ENCODE results near the gene PHACTR4. TPM values are rescaled to one million over a fixed set of nuclear protein-coding genes. Genes with fewer than 3 reads are reported as not detected.
"Not testable (repeated sequence)": the region's sequence is repeated elsewhere in the genome, so short reads cannot be mapped to it uniquely, and the experiment has no call there.

PHACTR4 gene
- total and polyA plus RNA-seq, 9 of the 15 experiments (the other 6 are each of a cell fraction or from before 2014, with no cell fraction given) = 6.4 to 43.6 (median 14.2) TPM

DNA sequence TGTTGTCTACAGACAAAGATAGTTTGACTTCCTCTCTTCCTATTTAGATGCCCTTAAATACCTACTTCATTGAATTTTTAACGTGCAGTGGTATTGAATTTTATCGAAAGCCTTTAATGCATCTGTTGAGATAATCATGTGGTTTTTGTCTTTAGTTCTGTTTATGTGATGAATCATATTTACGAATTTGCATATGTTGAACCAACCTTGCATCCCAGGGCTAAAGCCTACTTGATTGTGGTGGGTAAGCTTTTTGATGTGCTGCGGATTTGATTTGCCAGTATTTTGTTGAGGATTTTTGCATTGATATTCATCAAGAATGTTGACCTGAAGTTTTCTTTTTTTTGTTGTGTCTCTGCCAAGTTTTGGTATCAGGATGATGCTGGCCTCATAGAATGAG lies 14.2 kb downstream of the PHACTR4 start:
- H3K4me2 ChIP-seq (ENCODE audit: insufficient read depth, low read length); H3K36me3 ChIP-seq (ENCODE audit: control insufficient read depth, insufficient read depth, low read length); H3K27me3 ChIP-seq (ENCODE audit: control insufficient read depth in 2 of 2, insufficient read depth in 2 of 2, low read length in 2 of 2); H3K9me1 ChIP-seq (ENCODE audit: control insufficient read depth, insufficient read depth, low read length); H3K9ac ChIP-seq (ENCODE audit: insufficient read depth in 1 of 2, low read depth in 2 of 2, low read length in 2 of 2); CTCF ChIA-PET (ENCODE audit: low intra/inter-chr PET ratio); H3K4me3 ChIP-seq; in situ Hi-C loops (cut with MboI); H4K20me1 ChIP-seq (replicated peaks; ENCODE audit: control insufficient read depth, insufficient read depth, low read length); intact Hi-C loops (cut with micrococcal nuclease); ATAC-seq; H3K9me3 ChIP-seq (replicated peaks; ENCODE audit: control insufficient read depth, insufficient read depth, low read depth, low read length); H2AFZ ChIP-seq (ENCODE audit: low read depth, low read length); FAIRE-seq; H3K27ac ChIP-seq (ENCODE audit: extremely low read depth, low read depth, low read length); DNase-seq (ENCODE audit: extremely low read depth in 1 of 4, low spot score in 3 of 4); BruUV-seq (replicated peaks); H3K4me1 ChIP-seq (replicated peaks in 1 of 2; ENCODE audit: control insufficient read depth in 2 of 2, insufficient read depth in 2 of 2, low read length in 2 of 2): not testable (repeated sequence)
- POLR2A ChIA-PET = interaction anchor here (0.8 to 2.8 kb wide), 5 partner anchors 8 to 117 kb away, joined by 3 to 8 read pairs (median 6); no protein-coding TSS in a partner anchor
- 75% methylated on average over 4 of the region's 4 CpGs for WGBS (ENCODE audit: insufficient coverage, low coverage, missing lambda C conversion rate)
- TF ChIP-seq FOSL1 (tag; conservative IDR thresholded peaks at IDR 0.05) = 0 out of 2 replicates have a peak, but pooled peaks have one; percentile 23
- TF ChIP-seq ZNF324 (CRISPR knock-in tag; IDR thresholded peaks at IDR 0.05) = peak; percentile 97
- TF ChIP-seq TRIM24 (IDR thresholded peaks at IDR 0.05) = peak in 1 of 2 experiments; percentile 62; a peak in 2 of 4 replicates
- peaks cover 81% of the 10 kb centered on the region for H3K79me2 ChIP-seq (ENCODE audit: control insufficient read depth, insufficient read depth, low read length)

DNA sequence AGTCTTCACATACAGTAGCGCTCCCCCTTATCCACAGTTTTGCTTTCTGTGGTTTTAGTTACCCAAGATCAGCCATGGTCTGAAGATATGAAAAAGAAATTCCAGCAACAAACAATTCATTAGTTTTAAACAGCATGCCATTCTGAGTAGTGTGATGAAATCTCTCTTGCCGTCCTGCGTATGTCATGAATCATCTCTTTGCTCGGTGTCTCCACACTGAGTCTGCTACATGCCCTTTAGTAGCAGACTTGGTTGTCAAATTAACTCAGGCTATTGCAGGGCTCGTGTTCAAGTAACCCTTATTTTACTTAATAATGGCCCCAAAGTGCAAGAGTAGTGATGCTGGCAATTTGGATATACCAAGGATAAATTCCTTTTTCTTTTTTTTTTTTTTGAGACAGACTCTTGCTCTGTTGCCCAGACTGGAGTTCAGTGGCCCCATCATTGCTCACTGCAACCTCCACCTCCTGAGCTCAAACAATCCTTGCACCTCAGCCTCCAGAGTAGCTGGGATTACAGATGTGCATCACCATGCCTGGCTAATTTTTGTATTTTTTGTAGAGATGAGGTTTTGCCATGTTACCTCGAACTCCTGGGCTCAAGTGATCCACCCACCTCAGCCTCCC lies 22.6 kb downstream of the PHACTR4 start:
- H3K9me3 ChIP-seq (replicated peaks; ENCODE audit: control insufficient read depth, insufficient read depth, low read depth, low read length) = no peaks in the 10 kb centered on the region
- ATAC-seq = peak; percentile 82
- CTCF ChIA-PET (ENCODE audit: low intra/inter-chr PET ratio) = no interaction called here
- H2AFZ ChIP-seq (ENCODE audit: low read depth, low read length) = peak overlapping the region; percentile 47; the same call in 1 of the 2 replicates
- FAIRE-seq = peak; percentile 89
- DNase-seq (ENCODE audit: extremely low read depth in 1 of 4, low spot score in 3 of 4) = peak in 1 of 4 experiments; percentile 73
- no peaks in the 10 kb centered on the region for H3K27me3 ChIP-seq (ENCODE audit: control insufficient read depth in 2 of 2, insufficient read depth in 2 of 2, low read length in 2 of 2)
- peaks cover 20 to 26% of the 10 kb centered on the region in 2 experiments; a peak in 4 of 5 replicates for H3K4me1 ChIP-seq (replicated peaks in 1 of 2; ENCODE audit: control insufficient read depth in 2 of 2, insufficient read depth in 2 of 2, low read length in 2 of 2)
- H3K4me3 ChIP-seq = no peak overlapping the region
- peaks cover 6% of the 10 kb centered on the region; the same call in 2 of the 3 replicates for H3K36me3 ChIP-seq (ENCODE audit: control insufficient read depth, insufficient read depth, low read length)
- in situ Hi-C loops (cut with MboI) = no loop called here
- H4K20me1 ChIP-seq (replicated peaks; ENCODE audit: control insufficient read depth, insufficient read depth, low read length) = no peaks in the 10 kb centered on the region
- peak overlapping the region; percentile 65 for H3K4me2 ChIP-seq (ENCODE audit: insufficient read depth, low read length)
- POLR2A ChIA-PET = interaction anchor here (0.5 to 1.3 kb wide), 4 partner anchors 13 to 214 kb away, joined by 3 read pairs; partner anchors contain the start of gene SESN2
- BruUV-seq (replicated peaks) = no TSS peak
- H3K9ac ChIP-seq (ENCODE audit: insufficient read depth in 1 of 2, low read depth in 2 of 2, low read length in 2 of 2) = peak overlapping the region in 1 of 2 experiments; percentile 50; a peak in 1 of 4 replicates
- H3K79me2 ChIP-seq (ENCODE audit: control insufficient read depth, insufficient read depth, low read length) = peaks cover 53% of the 10 kb centered on the region
- no peaks in the 10 kb centered on the region for H3K9me1 ChIP-seq (ENCODE audit: control insufficient read depth, insufficient read depth, low read length)
- 21% methylated on average over 6 of the region's 6 CpGs for WGBS (ENCODE audit: insufficient coverage, low coverage, missing lambda C conversion rate)
- peak overlapping the region; percentile 69 for H3K27ac ChIP-seq (ENCODE audit: extremely low read depth, low read depth, low read length)
- intact Hi-C loops (cut with micrococcal nuclease) = no loop called here
- TF ChIP-seq GTF2F1 (IDR thresholded peaks at IDR 0.05; ENCODE audit: low read depth, low read length) (no peak), MYNN (IDR thresholded peaks at IDR 0.05) (no peak), MYNN (CRISPR knock-in tag; IDR thresholded peaks at IDR 0.05) (no peak), ZNF165 (CRISPR knock-in tag; IDR thresholded peaks at IDR 0.05; ENCODE audit: borderline replicate concordance) (no peak), ATF7 (IDR thresholded peaks at IDR 0.05) (peak; percentile 82), PTBP1 (IDR thresholded peaks at IDR 0.05; ENCODE audit: low read depth, low read length) (no peak), ZNF584 (CRISPR knock-in tag; IDR thresholded peaks at IDR 0.05; ENCODE audit: low read depth) (no peak)
- TF ChIP-seq, protein P1, sequence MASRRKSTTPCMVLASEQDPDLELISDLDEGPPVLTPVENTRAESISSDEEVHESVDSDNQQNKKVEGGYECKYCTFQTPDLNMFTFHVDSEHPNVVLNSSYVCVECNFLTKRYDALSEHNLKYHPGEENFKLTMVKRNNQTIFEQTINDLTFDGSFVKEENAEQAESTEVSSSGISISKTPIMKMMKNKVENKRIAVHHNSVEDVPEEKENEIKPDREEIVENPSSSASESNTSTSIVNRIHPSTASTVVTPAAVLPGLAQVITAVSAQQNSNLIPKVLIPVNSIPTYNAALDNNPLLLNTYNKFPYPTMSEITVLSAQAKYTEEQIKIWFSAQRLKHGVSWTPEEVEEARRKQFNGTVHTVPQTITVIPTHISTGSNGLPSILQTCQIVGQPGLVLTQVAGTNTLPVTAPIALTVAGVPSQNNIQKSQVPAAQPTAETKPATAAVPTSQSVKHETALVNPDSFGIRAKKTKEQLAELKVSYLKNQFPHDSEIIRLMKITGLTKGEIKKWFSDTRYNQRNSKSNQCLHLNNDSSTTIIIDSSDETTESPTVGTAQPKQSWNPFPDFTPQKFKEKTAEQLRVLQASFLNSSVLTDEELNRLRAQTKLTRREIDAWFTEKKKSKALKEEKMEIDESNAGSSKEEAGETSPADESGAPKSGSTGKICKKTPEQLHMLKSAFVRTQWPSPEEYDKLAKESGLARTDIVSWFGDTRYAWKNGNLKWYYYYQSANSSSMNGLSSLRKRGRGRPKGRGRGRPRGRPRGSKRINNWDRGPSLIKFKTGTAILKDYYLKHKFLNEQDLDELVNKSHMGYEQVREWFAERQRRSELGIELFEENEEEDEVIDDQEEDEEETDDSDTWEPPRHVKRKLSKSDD (conservative IDR thresholded peaks at IDR 0.05; ENCODE audit: low read length) = no peak
- TF ChIP-seq, protein P2, sequence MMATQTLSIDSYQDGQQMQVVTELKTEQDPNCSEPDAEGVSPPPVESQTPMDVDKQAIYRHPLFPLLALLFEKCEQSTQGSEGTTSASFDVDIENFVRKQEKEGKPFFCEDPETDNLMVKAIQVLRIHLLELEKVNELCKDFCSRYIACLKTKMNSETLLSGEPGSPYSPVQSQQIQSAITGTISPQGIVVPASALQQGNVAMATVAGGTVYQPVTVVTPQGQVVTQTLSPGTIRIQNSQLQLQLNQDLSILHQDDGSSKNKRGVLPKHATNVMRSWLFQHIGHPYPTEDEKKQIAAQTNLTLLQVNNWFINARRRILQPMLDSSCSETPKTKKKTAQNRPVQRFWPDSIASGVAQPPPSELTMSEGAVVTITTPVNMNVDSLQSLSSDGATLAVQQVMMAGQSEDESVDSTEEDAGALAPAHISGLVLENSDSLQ (IDR thresholded peaks at IDR 0.05) = peak; percentile 92

Measured in K562 (cell line).